HEK293 (cell line): ENCODE data around the gene LACTBL1.
A peak's percentile ranks its signal among the peaks of the same experiment; 100 is the strongest.

Experiments
- CTCF ChIA-PET: fragments of 350-600 bp; formaldehyde crosslinking; extraction: SDS; loops from one replicate; lab custom pipeline; 2021; ENCODE audit warnings: antibody characterized with exemption; lab: Yijun Ruan, JAX
- POLR2A ChIA-PET: fragments of 300-600 bp; formaldehyde crosslinking; extraction: SDS; loops from one replicate; lab custom pipeline; 2020; ENCODE audit warnings: antibody characterized with exemption, inconsistent platforms; lab: Yijun Ruan, JAX
- H3K27ac ChIP-seq: fragments of 200-500 bp; sonication (Bioruptor generic); 2 replicates; pipeline ENCODE4 v1.5.1; 2014; ENCODE audit warnings: low read depth, low read length, control low read depth, inconsistent platforms; ENCODE audit errors: extremely low read depth
- H3K36me3 ChIP-seq, 2 experiments: fragments of 200-500 bp in 1 of 2; sonication (Bioruptor generic) in 1 of 2; 1 replicate in 1 of 2; 2 replicates in 1 of 2; pipeline ENCODE4 v1.5.1; 2014 to 2017; ENCODE audit warnings: inconsistent platforms in 2 of 2, low read length in 2 of 2; ENCODE audit not compliant: control insufficient read depth in 2 of 2, insufficient read depth in 1 of 2
- H3K4me1 ChIP-seq: fragments of 200-500 bp; sonication (Bioruptor generic); 2 replicates; pipeline ENCODE4 v1.5.1; 2014; ENCODE audit warnings: mild to moderate bottlenecking, low read length, inconsistent platforms; ENCODE audit not compliant: control insufficient read depth, insufficient read depth
- H3K4me3 ChIP-seq: 2 replicates; pipeline ENCODE4 v1.5.1; 2011; ENCODE audit warnings: low read depth, mild to moderate bottlenecking, control low read depth, low read length, moderate library complexity
- H3K9me3 ChIP-seq: fragments of 200-500 bp; sonication (Bioruptor generic); 2 replicates; pipeline ENCODE4 v1.5.1; 2014; ENCODE audit warnings: low read depth, low read length, inconsistent platforms; ENCODE audit not compliant: control insufficient read depth, insufficient read depth
- GLI2 ChIP-seq: fragments of 450-650 bp; formaldehyde crosslinking; IDR thresholded peaks from 2 replicates; pipeline ENCODE4; 2017; ENCODE audit warnings: missing biosample characterization, missing genetic modification characterization, low read depth, borderline replicate concordance
- GLI4 ChIP-seq: fragments of 450-650 bp; formaldehyde crosslinking; IDR thresholded peaks from 2 replicates; pipeline ENCODE4 v1.5.1; 2016; ENCODE audit warnings: missing biosample characterization, missing genetic modification characterization
- GLIS2 ChIP-seq: fragments of 450-650 bp; formaldehyde crosslinking; IDR thresholded peaks from 2 replicates; pipeline ENCODE4 v1.5.1; 2016; ENCODE audit warnings: missing biosample characterization, missing genetic modification characterization
- KLF10 ChIP-seq: fragments of 450-650 bp; IDR thresholded peaks from 2 replicates; pipeline ENCODE4 v1.5.1; 2018; ENCODE audit warnings: missing biosample characterization, mild to moderate bottlenecking, missing genetic modification characterization
- KLF9 ChIP-seq: fragments of 450-650 bp; formaldehyde crosslinking; IDR thresholded peaks from 2 replicates; pipeline ENCODE4 v1.5.1; 2016; ENCODE audit warnings: missing biosample characterization, missing genetic modification characterization, low read depth
- OVOL3 ChIP-seq: fragments of 450-650 bp; formaldehyde crosslinking; IDR thresholded peaks from 2 replicates; pipeline ENCODE4 v1.5.1; 2016; ENCODE audit warnings: missing biosample characterization, missing genetic modification characterization
- PRDM1 ChIP-seq: fragments of 450-650 bp; formaldehyde crosslinking; IDR thresholded peaks from 2 replicates; pipeline ENCODE4; 2016; ENCODE audit warnings: missing biosample characterization, missing genetic modification characterization
- SETDB1 ChIP-seq: IDR thresholded peaks from one replicate; pipeline ENCODE4 v1.6.1; 2017; ENCODE audit warnings: mild to moderate bottlenecking, low read length, moderate library complexity, mixed read lengths; ENCODE audit not compliant: insufficient read length
- ZBTB8A ChIP-seq: fragments of 450-650 bp; formaldehyde crosslinking; IDR thresholded peaks from 2 replicates; pipeline ENCODE4 v1.5.1; 2016; ENCODE audit warnings: missing biosample characterization, missing genetic modification characterization
- ZEB2 ChIP-seq: fragments of 450-650 bp; formaldehyde crosslinking; IDR thresholded peaks from 2 replicates; pipeline ENCODE4 v1.5.1; 2016; ENCODE audit warnings: missing biosample characterization, missing genetic modification characterization
- ZFP69B ChIP-seq: fragments of 450-650 bp; formaldehyde crosslinking; IDR thresholded peaks from 2 replicates; pipeline ENCODE4 v1.5.1; 2016; ENCODE audit warnings: missing biosample characterization, missing genetic modification characterization
- ZIC2 ChIP-seq: fragments of 450-650 bp; formaldehyde crosslinking; IDR thresholded peaks from 2 replicates; pipeline ENCODE4 v1.5.1; 2016; ENCODE audit warnings: missing biosample characterization, missing genetic modification characterization
- ZNF2 ChIP-seq: fragments of 450-650 bp; formaldehyde crosslinking; IDR thresholded peaks from 2 replicates; pipeline ENCODE4 v1.5.1; 2016; ENCODE audit warnings: missing biosample characterization, missing genetic modification characterization
- ZNF202 ChIP-seq: fragments of 450-650 bp; formaldehyde crosslinking; IDR thresholded peaks from 2 replicates; pipeline ENCODE4 v1.5.1; 2016; ENCODE audit warnings: missing biosample characterization, missing genetic modification characterization, borderline replicate concordance
- ZNF311 ChIP-seq: fragments of 450-650 bp; formaldehyde crosslinking; IDR thresholded peaks from 2 replicates; pipeline ENCODE4 v1.5.1; 2017; ENCODE audit warnings: missing biosample characterization, missing genetic modification characterization, borderline replicate concordance
- ZNF510 ChIP-seq: fragments of 450-650 bp; formaldehyde crosslinking; IDR thresholded peaks from 2 replicates; pipeline ENCODE4 v1.5.1; 2018; ENCODE audit warnings: mild to moderate bottlenecking, missing genetic modification characterization, missing biosample characterization; ENCODE audit not compliant: insufficient replicate concordance
- ZNF571 ChIP-seq: fragments of 450-650 bp; formaldehyde crosslinking; IDR thresholded peaks from 2 replicates; pipeline ENCODE4 v1.5.0; 2017; ENCODE audit warnings: missing biosample characterization, missing genetic modification characterization
- ZNF654 ChIP-seq: fragments of 450-650 bp; formaldehyde crosslinking; IDR thresholded peaks from 2 replicates; pipeline ENCODE4 v1.5.1; 2016; ENCODE audit warnings: low read depth, missing biosample characterization, missing genetic modification characterization
- ZSCAN23 ChIP-seq: fragments of 450-650 bp; formaldehyde crosslinking; IDR thresholded peaks from 2 replicates; pipeline ENCODE4 v1.5.1; 2016; ENCODE audit warnings: missing biosample characterization, missing genetic modification characterization
- ZSCAN4 ChIP-seq: fragments of 450-650 bp; formaldehyde crosslinking; IDR thresholded peaks from 2 replicates; pipeline ENCODE4 v1.5.1; 2017; ENCODE audit warnings: missing biosample characterization, missing genetic modification characterization
- TF ChIP-seq, protein P1 (sequence below): fragments of 450-650 bp; formaldehyde crosslinking; IDR thresholded peaks from 2 replicates; pipeline ENCODE4 v1.5.1; 2016; ENCODE audit warnings: missing biosample characterization, missing genetic modification characterization

The LACTBL1 gene

GRCh38 chr1:22935433-22935832 is 37.2 kb downstream of the LACTBL1 start:
- Histone ChIP-seq H3K27ac (no peak overlapping the region), H3K4me3 (no peak overlapping the region), H3K9me3 (no peaks in the 10 kb centered on the region), H3K36me3 (no peaks in the 10 kb centered on the region), H3K4me1 (no peaks in the 10 kb centered on the region)
- no peak for TF ChIP-seq OVOL3 (tag by site-specific recombination)
- TF ChIP-seq ZFP69B, result no peak
- TF ChIP-seq ZSCAN23 (tag by site-specific recombination), result no peak
- no peak for TF ChIP-seq GLI4
- no peak for TF ChIP-seq PRDM1 (tag by site-specific recombination)
- ChIA-PET CTCF (interaction anchor here (1.4 kb wide), 1 partner anchor 261 kb away, joined by 4 read pairs; no protein-coding TSS in a partner anchor), POLR2A (no interaction called here)

GRCh38 chr1:22932803-22933470 is 39.7 kb downstream of the LACTBL1 start:
- Histone ChIP-seq H3K4me3 (no peak overlapping the region), H3K4me1 (no peaks in the 10 kb centered on the region), H3K9me3 (no peaks in the 10 kb centered on the region), H3K27ac (no peak overlapping the region), H3K36me3 (no peaks in the 10 kb centered on the region)
- CTCF ChIA-PET, result interaction anchor here (0.6 to 5.4 kb wide), 5 partner anchors 21 to 687 kb away, joined by 3 to 43 read pairs (median 4); no protein-coding TSS in a partner anchor
- POLR2A ChIA-PET, result no interaction called here
- TF ChIP-seq ZIC2 (tag by site-specific recombination) (peak; percentile 23; the same call in 1 of the 2 replicates), ZNF510 (tag by site-specific recombination) (no peak)
- TF ChIP-seq, all 188 proteins: peak for 1

GRCh38 chr1:22930240-22930912 is 42.3 kb downstream of the LACTBL1 start:
- Histone ChIP-seq H3K4me3 (no peak overlapping the region), H3K36me3 (no peaks in the 10 kb centered on the region), H3K9me3 (no peaks in the 10 kb centered on the region), H3K4me1 (no peaks in the 10 kb centered on the region), H3K27ac (no peak overlapping the region)
- ChIA-PET CTCF (interaction anchor here (0.6 to 5.4 kb wide), 23 partner anchors 9 to 1489 kb away, joined by 3 to 43 read pairs (median 4); no protein-coding TSS in a partner anchor), POLR2A (no interaction called here)
- TF ChIP-seq ZNF571, result no peak
- TF ChIP-seq ZEB2 (tag by site-specific recombination), result no peak
- TF ChIP-seq GLI2 (tag by site-specific recombination), result no peak
- 0 out of 2 replicates have a peak, but pooled peaks have one; percentile 18 for TF ChIP-seq KLF9 (tag by site-specific recombination)
- TF ChIP-seq SETDB1, result no peak
- TF ChIP-seq ZNF202 (tag by site-specific recombination), result no peak
- TF ChIP-seq ZFP69B, result no peak
- TF ChIP-seq, protein P1, sequence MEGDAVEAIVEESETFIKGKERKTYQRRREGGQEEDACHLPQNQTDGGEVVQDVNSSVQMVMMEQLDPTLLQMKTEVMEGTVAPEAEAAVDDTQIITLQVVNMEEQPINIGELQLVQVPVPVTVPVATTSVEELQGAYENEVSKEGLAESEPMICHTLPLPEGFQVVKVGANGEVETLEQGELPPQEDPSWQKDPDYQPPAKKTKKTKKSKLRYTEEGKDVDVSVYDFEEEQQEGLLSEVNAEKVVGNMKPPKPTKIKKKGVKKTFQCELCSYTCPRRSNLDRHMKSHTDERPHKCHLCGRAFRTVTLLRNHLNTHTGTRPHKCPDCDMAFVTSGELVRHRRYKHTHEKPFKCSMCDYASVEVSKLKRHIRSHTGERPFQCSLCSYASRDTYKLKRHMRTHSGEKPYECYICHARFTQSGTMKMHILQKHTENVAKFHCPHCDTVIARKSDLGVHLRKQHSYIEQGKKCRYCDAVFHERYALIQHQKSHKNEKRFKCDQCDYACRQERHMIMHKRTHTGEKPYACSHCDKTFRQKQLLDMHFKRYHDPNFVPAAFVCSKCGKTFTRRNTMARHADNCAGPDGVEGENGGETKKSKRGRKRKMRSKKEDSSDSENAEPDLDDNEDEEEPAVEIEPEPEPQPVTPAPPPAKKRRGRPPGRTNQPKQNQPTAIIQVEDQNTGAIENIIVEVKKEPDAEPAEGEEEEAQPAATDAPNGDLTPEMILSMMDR, result peak; percentile 63
- peak; percentile 60 for TF ChIP-seq ZBTB8A (tag by site-specific recombination)
- TF ChIP-seq KLF10 (tag by site-specific recombination), result no peak
- peak; percentile 50 for TF ChIP-seq ZNF654 (tag by site-specific recombination)
- TF ChIP-seq ZSCAN4 (tag by site-specific recombination), result no peak
- TF ChIP-seq ZNF2 (tag by site-specific recombination), result no peak
- no peak for TF ChIP-seq ZNF311 (tag by site-specific recombination)
- TF ChIP-seq GLIS2, result peak; percentile 66
